ENCODE results near the gene HS6ST3.

DNA sequence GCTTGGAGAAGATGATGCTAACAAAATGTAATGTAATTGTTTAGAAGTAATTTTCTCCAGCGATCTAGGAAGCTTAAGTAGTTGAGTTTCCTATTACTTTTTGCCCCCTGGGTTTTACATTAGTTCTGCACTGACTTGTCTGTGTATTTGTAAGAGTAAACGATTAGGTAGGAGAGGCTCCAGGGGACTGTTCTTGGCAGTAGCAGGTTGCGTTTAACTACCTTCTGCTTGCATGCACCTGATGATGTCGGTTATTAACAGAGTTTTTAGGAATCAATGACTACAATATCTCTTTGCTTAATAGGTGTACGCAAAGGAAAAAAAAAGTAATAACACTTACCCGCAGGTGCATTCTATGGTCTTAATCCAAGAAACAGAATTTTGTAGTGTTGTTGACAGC, 18.4 kb upstream of the HS6ST3 start:
- TF ChIP-seq, protein P1, sequence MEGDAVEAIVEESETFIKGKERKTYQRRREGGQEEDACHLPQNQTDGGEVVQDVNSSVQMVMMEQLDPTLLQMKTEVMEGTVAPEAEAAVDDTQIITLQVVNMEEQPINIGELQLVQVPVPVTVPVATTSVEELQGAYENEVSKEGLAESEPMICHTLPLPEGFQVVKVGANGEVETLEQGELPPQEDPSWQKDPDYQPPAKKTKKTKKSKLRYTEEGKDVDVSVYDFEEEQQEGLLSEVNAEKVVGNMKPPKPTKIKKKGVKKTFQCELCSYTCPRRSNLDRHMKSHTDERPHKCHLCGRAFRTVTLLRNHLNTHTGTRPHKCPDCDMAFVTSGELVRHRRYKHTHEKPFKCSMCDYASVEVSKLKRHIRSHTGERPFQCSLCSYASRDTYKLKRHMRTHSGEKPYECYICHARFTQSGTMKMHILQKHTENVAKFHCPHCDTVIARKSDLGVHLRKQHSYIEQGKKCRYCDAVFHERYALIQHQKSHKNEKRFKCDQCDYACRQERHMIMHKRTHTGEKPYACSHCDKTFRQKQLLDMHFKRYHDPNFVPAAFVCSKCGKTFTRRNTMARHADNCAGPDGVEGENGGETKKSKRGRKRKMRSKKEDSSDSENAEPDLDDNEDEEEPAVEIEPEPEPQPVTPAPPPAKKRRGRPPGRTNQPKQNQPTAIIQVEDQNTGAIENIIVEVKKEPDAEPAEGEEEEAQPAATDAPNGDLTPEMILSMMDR (IDR thresholded peaks at IDR 0.05): no peak
- TF ChIP-seq POLR2AphosphoS5 (IDR thresholded peaks at IDR 0.05): no peak

Measured in sigmoid colon (tissue), 4 donors.